GM12873 (cell line): ENCODE results near the gene ABCC9.

ENCODE experiments used
- CTCF ChIP-seq: IDR thresholded peaks from 2 replicates; pipeline ENCODE4 v1.5.1; 2012; ENCODE audit warnings: low read depth, mild to moderate bottlenecking, moderate library complexity, low read length, control low read depth; ENCODE audit not compliant: insufficient read depth; ENCODE audit errors: missing control alignments

ABCC9 gene

GRCh38 chr12:21850419-21850818, 90.8 kb downstream of the ABCC9 start:
- TF ChIP-seq CTCF, result no peak

GRCh38 chr12:21849878-21850277, 91.3 kb downstream of the ABCC9 start:
- TF ChIP-seq CTCF, result no peak

- TF ChIP-seq CTCF, result no peak
Observed at GRCh38 chr12:21848192-21848591, 93.0 kb downstream of the ABCC9 start.

GRCh38 chr12:21843795-21844194, 97.4 kb downstream of the ABCC9 start:
- TF ChIP-seq CTCF, result no peak

- TF ChIP-seq CTCF, result no peak
Observed at GRCh38 chr12:21839776-21840175, 101.5 kb downstream of the ABCC9 start.

- no peak for TF ChIP-seq CTCF
Observed at GRCh38 chr12:21837847-21838246, 103.4 kb downstream of the ABCC9 start.

GRCh38 chr12:21831791-21832344, 109.4 kb downstream of the ABCC9 start:
- no peak for TF ChIP-seq CTCF
